GM18858 (cell line): ENCODE measurements around the gene FBXO2.

Source experiments
- ATAC-seq: cut with Tn5 transposase; IDR thresholded peaks from one replicate; pipeline ENCODE4 v1.9.1; 2021; ENCODE audit not compliant: unreplicated experiment

The FBXO2 gene

DNA sequence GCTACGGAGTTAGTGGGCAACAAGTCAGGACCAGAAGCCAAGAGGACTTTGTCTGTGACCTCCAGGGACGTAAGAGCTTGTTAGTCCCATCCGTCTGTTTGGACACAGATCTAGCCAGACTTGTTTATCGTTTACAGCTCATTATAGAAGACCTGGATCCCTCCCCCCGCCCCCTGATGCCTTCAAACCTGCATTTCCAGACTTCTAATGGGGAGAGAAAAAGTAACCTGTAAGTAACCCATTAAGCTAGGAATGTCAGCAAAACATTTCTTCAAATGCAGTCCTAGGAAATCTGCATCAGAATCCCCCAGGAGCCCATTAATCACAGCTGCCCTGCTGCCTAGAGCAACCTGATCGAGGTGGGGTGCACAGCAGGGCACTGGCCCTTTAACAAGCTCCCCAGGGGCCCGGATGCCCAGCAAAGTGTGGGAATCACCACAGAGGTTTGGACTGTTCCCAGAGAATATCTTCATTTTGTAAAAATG, 28.1 kb upstream of the FBXO2 start:
- ATAC-seq = no peak

GRCh38 chr1:11681071-11681771, 27.0 kb upstream of the FBXO2 start, which contains the start of gene MAD2L2:
Gene MAD2L2, minus strand, starts transcription at chr1:11681148. Its CDS starts 547 bp downstream, at chr1:11680601.
- ATAC-seq = peak; percentile 46

GRCh38 chr1:11680270-11681070, 26.2 kb upstream of the FBXO2 start:
- ATAC-seq = peak; percentile 22

GRCh38 chr1:11678442-11678841, 24.2 kb upstream of the FBXO2 start:
- no peak for ATAC-seq

- ATAC-seq = no peak
Observed at GRCh38 chr1:11676386-11677103, 22.3 kb upstream of the FBXO2 start.

DNA sequence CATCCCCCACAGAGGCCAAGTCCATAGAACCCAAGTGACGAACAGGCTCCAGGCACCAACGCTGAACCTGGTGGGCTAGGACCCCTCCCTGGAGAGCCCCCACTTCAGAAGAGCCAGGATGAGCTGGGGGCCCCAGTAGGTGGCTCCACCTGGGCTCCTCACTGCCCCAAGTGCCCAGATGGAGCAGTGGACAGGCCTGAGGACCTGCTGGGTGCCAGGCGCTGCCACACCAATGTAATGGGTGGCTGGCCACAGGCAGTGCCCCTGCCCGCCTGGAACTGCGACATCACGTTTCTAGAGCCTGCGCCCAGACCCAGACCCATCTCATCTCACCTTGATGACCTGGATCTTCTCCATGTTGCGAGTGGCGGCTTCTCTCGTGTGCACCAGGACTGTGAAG, 21.1 kb upstream of the FBXO2 start:
- no peak for ATAC-seq

DNA sequence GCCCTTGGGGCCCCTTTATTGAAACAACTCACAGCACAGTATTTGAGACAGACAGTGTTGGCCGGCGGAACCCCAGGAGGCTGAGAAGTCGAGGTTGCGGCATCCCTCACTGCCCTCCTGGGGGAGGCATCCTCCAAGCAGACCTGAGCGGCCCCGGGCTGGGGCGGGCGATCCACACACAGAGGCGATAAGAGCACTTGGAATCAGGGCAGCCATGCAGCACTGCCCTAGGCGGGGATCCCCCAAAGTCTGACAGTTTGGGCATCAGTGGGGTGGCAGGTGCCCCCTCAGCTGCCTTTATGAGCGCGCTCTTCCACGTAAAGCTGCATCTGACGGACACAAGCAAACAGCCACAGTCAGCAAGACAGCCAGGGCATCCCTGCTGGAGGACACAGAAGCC, 20.3 kb upstream of the FBXO2 start:
- ATAC-seq = no peak

GRCh38 chr1:11673089-11673769, 19.0 kb upstream of the FBXO2 start:
- ATAC-seq = no peak

- no peak for ATAC-seq
Observed at GRCh38 chr1:11671544-11672286, 17.5 kb upstream of the FBXO2 start.

GRCh38 chr1:11671205-11671543, 16.9 kb upstream of the FBXO2 start:
- no peak for ATAC-seq

DNA sequence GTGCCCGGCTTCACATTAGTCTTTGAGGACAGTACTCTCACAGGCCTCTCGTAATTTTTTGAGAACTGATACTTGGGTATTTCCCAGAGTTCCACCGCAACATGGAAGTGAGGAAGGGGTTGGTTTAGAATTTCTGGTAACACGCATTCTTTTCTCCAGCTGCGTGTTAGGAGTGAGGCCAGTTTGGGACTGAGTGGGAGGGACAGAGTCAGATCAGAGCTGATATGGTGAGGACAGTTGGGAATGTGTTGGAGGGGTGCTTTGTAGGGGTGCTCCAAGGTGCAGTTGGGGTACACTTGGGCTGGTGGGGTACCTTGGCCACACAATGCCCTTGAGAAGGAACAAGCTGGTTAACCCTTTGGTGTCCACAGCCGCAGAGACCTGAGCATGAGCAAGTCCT, 16.5 kb upstream of the FBXO2 start:
- ATAC-seq = no peak

DNA sequence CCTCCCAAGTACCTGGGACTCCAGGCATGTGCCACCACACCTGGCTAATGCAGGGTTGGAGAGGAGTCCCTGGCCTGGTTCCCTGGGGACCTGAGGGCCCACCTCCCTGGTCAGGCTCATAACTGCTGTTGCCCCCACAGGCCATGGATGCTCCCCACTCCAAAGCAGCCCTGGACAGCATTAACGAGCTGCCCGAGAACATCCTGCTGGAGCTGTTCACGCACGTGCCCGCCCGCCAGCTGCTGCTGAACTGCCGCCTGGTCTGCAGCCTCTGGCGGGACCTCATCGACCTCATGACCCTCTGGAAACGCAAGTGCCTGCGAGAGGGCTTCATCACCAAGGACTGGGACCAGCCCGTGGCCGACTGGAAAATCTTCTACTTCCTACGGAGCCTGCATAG, 14.3 kb upstream of the FBXO2 start:
- ATAC-seq = no peak

- peak; percentile 22 for ATAC-seq
Observed at GRCh38 chr1:11664336-11665065, 10.3 kb upstream of the FBXO2 start.

DNA sequence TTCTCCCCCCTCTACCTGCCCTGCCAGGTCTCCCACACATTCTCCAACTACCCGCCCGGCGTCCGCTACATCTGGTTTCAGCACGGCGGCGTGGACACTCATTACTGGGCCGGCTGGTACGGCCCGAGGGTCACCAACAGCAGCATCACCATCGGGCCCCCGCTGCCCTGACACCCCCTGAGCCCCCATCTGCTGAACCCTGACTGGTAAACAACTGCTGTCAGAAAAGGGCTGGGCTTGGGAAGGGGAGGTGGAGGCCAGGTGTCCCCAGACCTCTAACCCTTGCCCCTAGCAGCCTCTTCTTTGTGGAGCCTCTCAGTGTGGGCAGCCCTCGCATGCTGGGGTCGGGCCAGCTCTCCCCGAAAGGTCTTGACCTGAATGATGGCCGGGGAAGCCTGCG, 6.9 kb upstream of the FBXO2 start:
- no peak for ATAC-seq

DNA sequence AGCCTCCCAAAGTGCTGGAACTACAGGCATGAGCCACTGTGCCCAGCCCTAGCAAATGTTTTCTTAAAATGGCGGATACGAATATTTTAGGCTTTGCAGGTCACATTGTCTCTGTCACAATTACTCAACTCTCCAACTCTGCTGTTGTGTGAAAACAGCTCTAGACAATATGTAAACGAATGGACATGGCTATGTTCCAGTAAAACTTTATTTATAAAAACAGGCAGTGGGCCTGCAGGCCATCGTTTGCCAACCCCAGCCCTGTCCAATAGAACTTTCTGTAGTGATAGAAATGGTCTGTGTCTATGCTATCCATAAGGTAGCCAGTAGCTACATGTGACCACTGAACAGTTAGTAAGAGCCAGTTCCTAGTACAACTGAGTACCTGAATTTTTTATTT, 5.5 kb upstream of the FBXO2 start:
- ATAC-seq = no peak

DNA sequence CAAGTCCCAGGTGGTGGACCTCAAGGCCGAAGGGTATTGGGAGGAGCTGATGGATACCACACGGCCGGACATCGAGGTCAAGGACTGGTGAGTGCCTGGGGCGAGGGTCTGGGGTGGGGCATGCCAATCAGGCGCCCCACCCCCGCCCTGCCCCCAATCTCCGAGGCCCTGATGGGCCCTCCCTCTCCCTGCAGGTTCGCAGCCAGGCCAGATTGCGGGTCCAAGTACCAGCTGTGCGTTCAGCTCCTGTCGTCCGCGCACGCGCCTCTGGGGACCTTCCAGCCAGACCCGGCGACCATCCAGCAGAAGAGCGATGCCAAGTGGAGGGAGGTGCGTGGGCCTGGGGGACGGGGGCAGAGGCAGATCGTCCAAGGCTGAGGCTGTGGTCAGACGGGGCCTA, 4.3 kb upstream of the FBXO2 start:
- no peak for ATAC-seq

DNA sequence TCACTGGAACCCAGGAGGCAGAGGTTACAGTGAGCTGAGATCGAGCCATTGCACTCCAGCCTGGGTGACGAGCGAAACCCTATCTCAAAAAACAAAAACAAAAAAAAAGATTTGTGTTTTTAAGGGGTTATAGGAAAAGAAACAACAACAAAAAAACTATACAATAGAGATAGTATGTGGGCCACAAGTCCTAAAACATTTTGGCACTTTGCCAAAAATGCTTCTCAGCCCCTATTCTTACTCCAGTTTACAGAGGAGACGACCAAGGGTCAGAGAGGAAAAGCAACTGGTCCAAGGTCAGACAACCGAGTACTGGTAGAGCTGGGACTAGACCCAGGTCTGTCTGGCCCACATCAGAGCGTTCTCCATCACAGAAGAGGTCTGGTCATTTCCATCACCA, 3.4 kb upstream of the FBXO2 start:
- no peak for ATAC-seq

DNA sequence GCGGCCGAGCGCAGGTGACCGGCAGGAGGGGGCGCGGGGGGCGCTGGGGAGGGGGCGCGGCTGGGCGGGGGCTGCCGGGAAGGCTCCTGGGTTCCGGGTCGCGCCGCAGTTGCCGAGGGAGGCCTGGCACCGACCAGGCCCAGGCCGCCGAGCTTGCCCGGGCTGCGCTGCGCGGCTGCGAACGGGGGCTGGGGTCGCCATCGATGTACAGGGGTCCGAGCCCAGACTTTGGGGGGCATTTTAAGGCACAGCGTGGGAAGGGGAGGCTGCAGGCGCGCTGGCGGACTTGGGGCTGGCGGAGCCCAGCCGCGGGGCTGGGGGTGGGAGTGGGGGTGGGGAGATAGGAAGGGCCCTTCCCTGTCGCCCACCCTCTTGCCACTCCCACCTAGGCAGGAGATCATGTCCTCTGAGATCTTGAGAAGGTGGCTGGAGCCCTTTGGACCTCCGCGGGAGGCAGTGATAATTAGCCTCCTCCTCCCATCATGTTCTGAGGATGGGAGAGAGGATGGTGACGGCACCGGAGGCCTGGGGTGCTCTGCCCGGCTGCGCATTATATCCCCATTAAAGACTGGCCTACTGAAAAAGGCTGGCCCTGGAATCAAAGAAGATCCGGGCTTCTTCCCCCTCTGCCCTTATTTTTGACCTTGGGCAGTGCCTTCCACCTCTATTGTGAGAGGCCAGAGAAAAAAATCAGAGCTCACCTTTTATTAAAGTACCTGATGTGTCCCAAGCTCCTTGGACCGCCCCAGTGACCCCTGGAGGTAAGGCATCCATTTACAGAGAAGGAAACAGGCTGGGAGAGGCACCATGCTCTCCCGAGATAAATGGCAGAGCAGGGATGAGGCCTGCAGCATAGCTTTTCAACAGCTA, 945 bp upstream of the FBXO2 start:
- ATAC-seq = no peak

DNA sequence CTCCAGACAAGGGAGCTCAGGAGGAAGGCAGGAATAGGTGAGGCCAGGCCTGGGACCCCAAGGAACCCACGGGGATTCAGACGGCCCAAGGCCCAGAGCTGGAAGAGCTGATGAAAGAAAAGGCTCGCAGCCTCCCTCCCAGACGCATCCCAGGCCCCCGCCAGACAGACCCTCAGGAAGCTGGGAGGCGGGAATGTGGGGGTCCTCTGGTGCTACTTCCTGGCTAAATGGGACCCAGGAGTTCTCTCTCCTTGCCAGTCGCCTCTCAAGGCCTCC, 430 bp downstream of the FBXO2 start:
- ATAC-seq = no peak
